RWPE2 (cell line): Measurements from ENCODE around the gene SMTNL2.

Experiments
- ATAC-seq: fragments of 200-7000 bp; cut with Tn5 transposase; 3 replicates; pipeline ENCODE4 v1.9.1; 2021; ENCODE audit warnings: low read depth
- DNase-seq: peaks from one replicate; pipeline ENCODE4 v3.0.0-alpha.2; 2020; ENCODE audit warnings: low spot score
- H3K27ac ChIP-seq: fragments of 450-650 bp; 2 replicates; pipeline ENCODE4 v1.5.1; 2017; ENCODE audit warnings: mild to moderate bottlenecking; ENCODE audit not compliant: poor library complexity, severe bottlenecking
- H3K27me3 ChIP-seq: fragments of 250-450 bp; sonication (Bioruptor Pico); 2 replicates; pipeline ENCODE4 v1.5.1; 2021; ENCODE audit warnings: mild to moderate bottlenecking, moderate library complexity; ENCODE audit not compliant: insufficient read depth, poor library complexity, severe bottlenecking
- H3K36me3 ChIP-seq: fragments of 250-450 bp; sonication (Bioruptor Pico); 2 replicates; pipeline ENCODE4 v1.5.1; 2020; ENCODE audit warnings: low read depth, mild to moderate bottlenecking, moderate library complexity
- H3K4me1 ChIP-seq: fragments of 250-450 bp; sonication (Bioruptor Pico); 2 replicates; pipeline ENCODE4 v1.5.1; 2021; ENCODE audit warnings: mild to moderate bottlenecking, moderate library complexity; ENCODE audit not compliant: insufficient read depth, poor library complexity, severe bottlenecking
- H3K4me3 ChIP-seq: fragments of 250-450 bp; sonication (Bioruptor Pico); 2 replicates; pipeline ENCODE4 v1.5.1; 2021; ENCODE audit warnings: mild to moderate bottlenecking, moderate library complexity; ENCODE audit not compliant: severe bottlenecking
- H3K9me3 ChIP-seq: fragments of 250-450 bp; sonication (Bioruptor Pico); 2 replicates; pipeline ENCODE4 v1.5.1; 2021; ENCODE audit warnings: mild to moderate bottlenecking, moderate library complexity; ENCODE audit not compliant: severe bottlenecking
- CTCF ChIP-seq: fragments of 450-650 bp; IDR thresholded peaks from one replicate; pipeline ENCODE4 v1.5.1; 2017; ENCODE audit warnings: mild to moderate bottlenecking, moderate library complexity; ENCODE audit not compliant: poor library complexity, severe bottlenecking

SMTNL2 gene

GRCh38 chr17:4572131-4572530 lies 12.2 kb upstream of the SMTNL2 start:
- Histone ChIP-seq H3K4me3 (no peak overlapping the region), H3K27ac (no peak overlapping the region), H3K36me3 (no peaks in the 10 kb centered on the region), H3K9me3 (no peaks in the 10 kb centered on the region), H3K27me3 (no peaks in the 10 kb centered on the region), H3K4me1 (no peaks in the 10 kb centered on the region)
- ATAC-seq (no peak), DNase-seq (no peak)
- TF ChIP-seq CTCF, result no peak

GRCh38 chr17:4573115-4573514 lies 11.2 kb upstream of the SMTNL2 start:
- Histone ChIP-seq H3K36me3 (no peaks in the 10 kb centered on the region), H3K4me3 (no peak overlapping the region)

GRCh38 chr17:4573669-4574068 lies 10.7 kb upstream of the SMTNL2 start:
- no peak for TF ChIP-seq CTCF
- ATAC-seq, result no peak

More at GRCh38 chr17:4573115-4573514, 11.2 kb upstream of the SMTNL2 start:
- H3K9me3 ChIP-seq, result no peaks in the 10 kb centered on the region
- no peak for ATAC-seq
- TF ChIP-seq CTCF, result no peak
- no peaks in the 10 kb centered on the region for H3K27me3 ChIP-seq
- DNase-seq, result no peak
- no peaks in the 10 kb centered on the region for H3K4me1 ChIP-seq
- no peak overlapping the region for H3K27ac ChIP-seq

GRCh38 chr17:4574448-4575045 lies 9.8 kb upstream of the SMTNL2 start:
- ATAC-seq, result no peak
- no peak for DNase-seq
- H3K4me1 ChIP-seq, result no peaks in the 10 kb centered on the region
- no peaks in the 10 kb centered on the region for H3K36me3 ChIP-seq
- no peaks in the 10 kb centered on the region for H3K27me3 ChIP-seq
- no peak overlapping the region for H3K4me3 ChIP-seq
- no peak for TF ChIP-seq CTCF
- H3K9me3 ChIP-seq, result no peaks in the 10 kb centered on the region
- no peak overlapping the region for H3K27ac ChIP-seq

More at GRCh38 chr17:4573669-4574068, 10.7 kb upstream of the SMTNL2 start:
- H3K4me3 ChIP-seq, result no peak overlapping the region
- H3K27me3 ChIP-seq, result no peaks in the 10 kb centered on the region
- H3K27ac ChIP-seq, result no peak overlapping the region
- no peaks in the 10 kb centered on the region for H3K4me1 ChIP-seq
- H3K9me3 ChIP-seq, result no peaks in the 10 kb centered on the region
- no peaks in the 10 kb centered on the region for H3K36me3 ChIP-seq
- DNase-seq, result no peak

- no peaks in the 10 kb centered on the region for H3K36me3 ChIP-seq
- no peaks in the 10 kb centered on the region for H3K4me1 ChIP-seq
- ATAC-seq (no peak), DNase-seq (no peak)
- H3K27ac ChIP-seq, result no peak overlapping the region
- no peak for TF ChIP-seq CTCF
- H3K9me3 ChIP-seq, result no peaks in the 10 kb centered on the region
- H3K27me3 ChIP-seq, result no peaks in the 10 kb centered on the region
- H3K4me3 ChIP-seq, result no peak overlapping the region
These were observed 8.2 kb upstream of the SMTNL2 start for GRCh38 chr17:4576161-4576558.
